Measurements from ENCODE around the gene DNM1. TPM values are rescaled to one million over a fixed set of nuclear protein-coding genes. Genes with fewer than 3 reads are reported as not detected.

DNM1 gene
- total RNA-seq, 2 experiments from 2014 or later: 0.40 to 0.65 TPM

- POLR2A ChIA-PET: no interaction called here
- CTCF ChIA-PET: no interaction called here
Measured at GRCh38 chr9:128244091-128244836, 41.1 kb downstream of the DNM1 start.

GRCh38 chr9:128244837-128245231 is 41.7 kb downstream of the DNM1 start:
- POLR2A ChIA-PET: no interaction called here
- CTCF ChIA-PET: no interaction called here

- POLR2A ChIA-PET: no interaction called here
- CTCF ChIA-PET: no interaction called here
Measured at GRCh38 chr9:128245421-128246151, 42.4 kb downstream of the DNM1 start.

- ChIA-PET CTCF (interaction anchor here (0.6 kb wide), 1 partner anchor 203 kb away, joined by 3 read pairs; no protein-coding TSS in a partner anchor), POLR2A (no interaction called here)
Measured at GRCh38 chr9:128246471-128246870, 43.3 kb downstream of the DNM1 start.

GRCh38 chr9:128247226-128247803 is 44.1 kb downstream of the DNM1 start:
- POLR2A ChIA-PET: no interaction called here
- CTCF ChIA-PET: no interaction called here

- ChIA-PET POLR2A (interaction anchor here (0.7 kb wide), 1 partner anchor 354 kb away, joined by 4 read pairs; no protein-coding TSS in a partner anchor), CTCF (interaction anchor here (0.6 to 1.2 kb wide), 3 partner anchors 10 to 562 kb away, joined by 3 to 4 read pairs (median 3); no protein-coding TSS in a partner anchor)
Measured at GRCh38 chr9:128249558-128249907, 46.4 kb downstream of the DNM1 start.

- ChIA-PET CTCF (interaction anchor here (0.8 to 1.2 kb wide), 3 partner anchors 11 to 112 kb away, joined by 3 to 4 read pairs (median 3); no protein-coding TSS in a partner anchor), POLR2A (interaction anchor here (0.7 to 1.0 kb wide), 2 partner anchors 31 to 353 kb away, joined by 4 to 5 read pairs; no protein-coding TSS in a partner anchor)
Measured at GRCh38 chr9:128249908-128250838, 47.0 kb downstream of the DNM1 start.

- ChIA-PET POLR2A (interaction anchor here (1.0 kb wide), 1 partner anchor 32 kb away, joined by 5 read pairs; no protein-coding TSS in a partner anchor), CTCF (interaction anchor here (1.1 to 1.3 kb wide), 3 partner anchors 17 to 61 kb away, joined by 3 to 4 read pairs (median 3); no protein-coding TSS in a partner anchor)
Measured at GRCh38 chr9:128250839-128251731, 47.9 kb downstream of the DNM1 start.

- ChIA-PET CTCF (interaction anchor here (1.3 kb wide), 3 partner anchors 16 to 61 kb away, joined by 3 to 4 read pairs (median 3); no protein-coding TSS in a partner anchor), POLR2A (no interaction called here)
Measured at GRCh38 chr9:128251732-128252100, 48.5 kb downstream of the DNM1 start.

- CTCF ChIA-PET: interaction anchor here (1.3 kb wide), 3 partner anchors 15 to 62 kb away, joined by 3 to 4 read pairs (median 3); no protein-coding TSS in a partner anchor
- POLR2A ChIA-PET: interaction anchor here (0.5 kb wide), 1 partner anchor 61 kb away, joined by 3 read pairs; no protein-coding TSS in a partner anchor
Measured at GRCh38 chr9:128252317-128253139, 49.3 kb downstream of the DNM1 start.

- ChIA-PET CTCF (interaction anchor here (0.6 to 1.3 kb wide), 2 partner anchors 9 to 19 kb away, joined by 3 to 4 read pairs; no protein-coding TSS in a partner anchor), POLR2A (no interaction called here)
Measured at GRCh38 chr9:128253140-128253990, 50.2 kb downstream of the DNM1 start.

- POLR2A ChIA-PET: no interaction called here
- CTCF ChIA-PET: interaction anchor here (0.6 kb wide), 1 partner anchor 8 kb away, joined by 4 read pairs; no protein-coding TSS in a partner anchor
Measured at GRCh38 chr9:128253991-128254346, 50.8 kb downstream of the DNM1 start.

- ChIA-PET POLR2A (no interaction called here), CTCF (no interaction called here)
Measured at GRCh38 chr9:128254362-128254761, 51.2 kb downstream of the DNM1 start.

GRCh38 chr9:128254855-128255759 is 51.9 kb downstream of the DNM1 start:
- ChIA-PET CTCF (interaction anchor here (0.6 to 0.9 kb wide), 4 partner anchors 15 to 103 kb away, joined by 3 read pairs; no protein-coding TSS in a partner anchor), POLR2A (no interaction called here)

GRCh38 chr9:128257086-128257825 is 54.1 kb downstream of the DNM1 start:
- CTCF ChIA-PET: no interaction called here
- POLR2A ChIA-PET: no interaction called here
